Activated T-cell treated with anti-CD3 and anti-CD28 coated beads, Interleukin-2, amount 50 U/mL, for 4 hours (primary cell): ENCODE results near the gene CACNA1B. TPM values are rescaled to one million over a fixed set of nuclear protein-coding genes. Genes with fewer than 3 reads are reported as not detected.

Experiments used
- ATAC-seq, 2 donors: fragments of 200-7000 bp; cut with Tn5 transposase; one replicate each; pipeline ENCODE4 v1.10.0; 2021
- DNase-seq: peaks from one replicate; pipeline ENCODE4 v3.0.0-alpha.2; 2020
- H3K27me3 Mint-ChIP-seq: one replicate; pipeline ENCODE4 v1.8.0; 2021; ENCODE audit warnings: low read depth, mixed read lengths
- H3K36me3 Mint-ChIP-seq: one replicate; pipeline ENCODE4 v1.8.0; 2022; ENCODE audit warnings: mixed read lengths; ENCODE audit not compliant: insufficient read depth
- H3K4me1 Mint-ChIP-seq: one replicate; pipeline ENCODE4 v1.8.0; 2021; ENCODE audit warnings: low read depth, mixed read lengths
- H3K4me3 Mint-ChIP-seq: one replicate; pipeline ENCODE4 v1.8.0; 2021; ENCODE audit warnings: mild to moderate bottlenecking, moderate library complexity, mixed read lengths
- H3K9me3 Mint-ChIP-seq: one replicate; pipeline ENCODE4 v1.8.0; 2021; ENCODE audit warnings: mixed read lengths
- total RNA-seq, 3 donors: library from RNA; stranded (reverse); gene quantifications; one replicate each; pipeline ENCODE4 v1.2.1, GENCODE V29; 2021

CACNA1B gene
- total RNA-seq, 3 donors from 2014 or later, result 0.03 TPM; not detected in 2

DNA sequence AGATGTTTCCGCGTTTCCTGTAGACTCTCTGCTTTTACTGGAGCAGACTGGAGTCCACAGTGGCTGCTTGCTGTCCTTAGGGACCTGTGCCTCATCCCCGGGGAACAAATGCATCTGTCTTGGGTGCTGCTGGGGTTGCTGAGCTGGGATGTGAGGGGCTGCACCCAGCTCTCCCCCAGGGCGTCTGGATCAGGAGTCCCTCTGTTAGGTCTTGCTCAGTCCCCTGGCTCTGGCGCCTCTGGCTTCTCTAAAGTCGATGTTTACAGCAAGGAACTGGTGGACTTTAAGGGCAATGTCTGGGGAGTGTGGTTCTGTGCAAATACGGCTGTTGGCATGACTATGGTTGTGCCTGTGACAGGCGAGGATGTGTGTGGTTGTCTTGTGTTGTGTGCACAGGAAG, 91.4 kb downstream of the CACNA1B start:
- Mint-ChIP-seq H3K4me3 (no peak overlapping the region), H3K27me3 (peaks cover 23% of the 10 kb centered on the region), H3K36me3 (no peaks in the 10 kb centered on the region), H3K4me1 (no peaks in the 10 kb centered on the region), H3K9me3 (peaks cover 4% of the 10 kb centered on the region)
- no peak for ATAC-seq
- no peak for DNase-seq

- no peaks in the 10 kb centered on the region for H3K4me1 Mint-ChIP-seq
- H3K4me3 Mint-ChIP-seq, result no peak overlapping the region
- H3K9me3 Mint-ChIP-seq, result no peaks in the 10 kb centered on the region
- H3K27me3 Mint-ChIP-seq, result peaks cover 22% of the 10 kb centered on the region
- ATAC-seq, result no peak
- no peak for DNase-seq
- no peaks in the 10 kb centered on the region for H3K36me3 Mint-ChIP-seq
These were observed 92.1 kb downstream of the CACNA1B start for GRCh38 chr9:137969685-137970084.

DNA sequence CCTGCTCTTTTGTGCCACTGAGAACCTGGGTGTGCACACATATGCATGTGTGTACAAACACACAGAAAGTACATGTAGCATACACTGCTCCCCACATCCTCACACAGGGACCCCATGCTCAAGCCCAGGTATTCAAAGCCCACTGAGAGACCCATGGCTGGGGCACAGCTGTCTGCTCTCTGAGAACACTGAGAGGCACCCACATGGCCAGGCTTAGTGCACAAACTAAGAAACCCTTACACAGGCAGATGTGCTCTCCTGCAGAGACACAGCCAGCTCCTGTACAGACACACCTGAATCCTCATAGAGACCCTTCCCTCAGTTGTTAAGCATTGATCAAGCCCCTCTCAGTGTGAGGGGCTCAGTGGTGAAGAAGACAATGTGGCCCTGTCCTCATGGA, 92.5 kb downstream of the CACNA1B start:
- H3K9me3 Mint-ChIP-seq, result no peaks in the 10 kb centered on the region
- ATAC-seq, result no peak
- H3K4me3 Mint-ChIP-seq, result no peak overlapping the region
- no peaks in the 10 kb centered on the region for H3K36me3 Mint-ChIP-seq
- DNase-seq, result no peak
- no peaks in the 10 kb centered on the region for H3K4me1 Mint-ChIP-seq
- peaks cover 22% of the 10 kb centered on the region for H3K27me3 Mint-ChIP-seq

DNA sequence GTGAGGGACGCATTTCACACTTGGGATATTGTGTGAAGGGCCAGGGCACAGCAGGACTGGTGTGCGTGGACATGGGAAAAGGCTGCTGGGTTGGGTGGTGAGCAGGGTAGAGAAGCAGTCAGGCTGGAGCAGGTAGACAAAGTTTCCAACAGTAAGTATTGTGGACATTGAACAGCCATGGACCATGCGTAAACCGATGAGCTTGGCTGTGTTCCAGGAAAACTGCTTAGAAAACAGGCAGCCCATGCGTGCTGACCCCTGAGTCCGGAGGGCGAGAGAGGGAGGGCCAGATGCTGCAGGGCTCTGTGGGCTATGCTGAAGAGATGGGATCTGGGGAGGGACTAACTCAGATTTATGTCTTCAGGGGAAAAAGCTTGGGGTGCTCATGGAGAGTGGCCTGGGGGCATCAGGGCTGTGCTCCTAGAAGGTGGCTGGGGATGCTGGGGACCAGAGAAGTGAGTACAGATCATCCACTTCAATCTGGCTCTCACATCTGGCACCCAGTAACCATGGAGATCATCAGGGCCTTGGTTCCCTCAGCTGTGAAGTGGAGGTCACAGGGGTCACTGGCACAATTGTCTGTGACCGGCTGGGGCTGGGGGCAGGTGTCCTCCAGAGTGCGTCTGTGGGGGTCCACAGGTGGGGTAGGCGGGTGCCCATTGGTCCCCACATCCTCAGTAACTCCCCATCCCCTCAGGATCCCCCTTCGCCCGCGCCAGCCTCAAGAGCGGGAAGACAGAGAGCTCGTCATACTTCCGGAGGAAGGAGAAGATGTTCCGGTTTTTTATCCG, 93.3 kb downstream of the CACNA1B start:
- Mint-ChIP-seq H3K4me1 (no peaks in the 10 kb centered on the region), H3K36me3 (no peaks in the 10 kb centered on the region), H3K27me3 (peaks cover 22% of the 10 kb centered on the region), H3K9me3 (no peaks in the 10 kb centered on the region), H3K4me3 (no peak overlapping the region)
- ATAC-seq (no peak), DNase-seq (no peak)

DNA sequence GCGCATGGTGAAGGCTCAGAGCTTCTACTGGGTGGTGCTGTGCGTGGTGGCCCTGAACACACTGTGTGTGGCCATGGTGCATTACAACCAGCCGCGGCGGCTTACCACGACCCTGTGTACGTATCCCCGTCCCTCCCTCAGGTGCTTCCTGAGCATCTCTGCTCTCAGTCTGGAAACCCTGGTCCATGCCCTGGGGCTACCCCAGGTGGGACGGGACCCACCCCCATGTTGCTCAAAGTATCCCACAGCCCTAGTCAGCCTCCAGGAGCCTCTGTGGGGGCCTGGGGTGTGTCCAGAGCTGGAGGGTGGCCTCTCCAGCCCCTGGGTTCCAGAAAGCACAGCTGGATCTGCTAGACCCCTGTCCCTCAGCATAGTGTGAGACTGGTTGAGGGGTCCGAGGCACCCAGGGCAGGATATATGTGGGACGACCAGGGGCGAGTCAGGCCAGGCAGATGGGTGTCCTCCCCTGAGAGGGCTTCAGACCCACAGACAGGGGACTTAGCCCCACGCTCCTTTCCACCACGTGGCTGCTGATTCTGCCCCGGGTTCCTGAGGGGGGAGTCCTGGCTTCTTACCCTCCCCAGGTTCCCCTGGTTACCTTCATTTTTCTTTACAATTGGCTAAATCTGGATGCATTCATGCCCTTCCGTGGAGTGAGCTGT, 94.0 kb downstream of the CACNA1B start:
- no peaks in the 10 kb centered on the region for H3K4me1 Mint-ChIP-seq
- peaks cover 22% of the 10 kb centered on the region for H3K27me3 Mint-ChIP-seq
- H3K4me3 Mint-ChIP-seq, result no peak overlapping the region
- DNase-seq (no peak), ATAC-seq (no peak)
- H3K36me3 Mint-ChIP-seq, result no peaks in the 10 kb centered on the region
- H3K9me3 Mint-ChIP-seq, result no peaks in the 10 kb centered on the region

- no peak for DNase-seq
- no peak overlapping the region for H3K4me3 Mint-ChIP-seq
- ATAC-seq, result no peak
- no peaks in the 10 kb centered on the region for H3K4me1 Mint-ChIP-seq
- no peaks in the 10 kb centered on the region for H3K36me3 Mint-ChIP-seq
- H3K27me3 Mint-ChIP-seq, result peaks cover 20% of the 10 kb centered on the region
- no peaks in the 10 kb centered on the region for H3K9me3 Mint-ChIP-seq
These were observed 94.9 kb downstream of the CACNA1B start for GRCh38 chr9:137972355-137972987.

DNA sequence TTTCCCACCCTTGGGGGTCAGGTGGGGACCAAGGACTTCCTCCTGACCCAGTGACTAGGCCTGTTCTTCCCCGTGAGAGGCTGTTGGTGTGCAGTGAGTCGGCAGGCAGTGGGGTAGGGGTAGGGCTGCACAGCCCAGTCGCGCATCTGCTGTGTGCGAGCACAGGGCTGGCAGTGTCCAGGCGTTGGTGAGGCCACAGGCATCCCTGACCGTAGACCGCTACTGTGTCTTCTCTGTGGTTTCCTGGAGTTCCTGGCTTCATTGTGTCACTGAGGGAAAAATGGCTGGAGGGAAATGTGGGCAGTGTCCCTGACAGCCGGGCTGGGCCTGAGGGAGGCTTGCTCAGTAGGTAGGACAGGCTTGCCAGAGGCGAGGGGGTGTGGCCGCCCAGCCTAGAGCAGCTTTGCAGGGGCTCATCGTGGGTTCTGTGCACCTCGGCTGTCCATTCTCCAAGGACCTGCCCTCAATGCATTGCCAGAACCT, 95.4 kb downstream of the CACNA1B start:
- DNase-seq, result no peak
- H3K9me3 Mint-ChIP-seq, result no peaks in the 10 kb centered on the region

DNA sequence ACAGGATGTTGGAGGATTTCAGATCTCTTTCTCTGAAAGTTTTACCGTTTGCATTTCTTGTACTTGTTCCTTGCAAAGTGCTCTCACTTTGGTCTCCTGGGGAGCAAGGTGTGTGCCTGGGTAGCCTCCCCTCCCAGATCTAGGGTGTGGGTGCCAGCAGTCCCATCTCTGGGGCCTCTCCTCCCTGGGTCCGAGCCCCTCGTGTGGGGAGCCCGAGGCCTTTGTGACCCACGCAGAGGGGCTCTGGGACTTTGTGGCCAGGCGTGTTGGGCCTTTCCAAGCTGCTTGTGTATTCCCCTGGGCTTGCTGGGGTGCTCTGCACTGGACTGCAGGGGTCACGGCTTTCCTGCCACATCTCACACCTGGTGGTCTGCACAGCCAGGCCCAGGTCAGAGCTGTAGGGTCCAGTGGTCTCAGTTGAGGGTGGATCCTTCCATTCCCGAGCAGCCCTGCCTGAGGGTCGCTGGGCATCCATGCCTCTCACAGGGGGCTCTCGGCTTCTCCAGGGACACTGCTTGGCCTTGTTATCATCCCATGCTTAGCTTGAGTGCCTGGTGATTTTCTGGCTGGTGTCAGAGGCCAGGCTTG, 96.3 kb downstream of the CACNA1B start:
- H3K4me1 Mint-ChIP-seq, result no peaks in the 10 kb centered on the region
- no peaks in the 10 kb centered on the region for H3K36me3 Mint-ChIP-seq
- no peak overlapping the region for H3K4me3 Mint-ChIP-seq
- H3K9me3 Mint-ChIP-seq, result no peaks in the 10 kb centered on the region
- ATAC-seq (no peak), DNase-seq (no peak)
- peaks cover 20% of the 10 kb centered on the region for H3K27me3 Mint-ChIP-seq

More for the DNA sequence above, 95.4 kb downstream of the CACNA1B start:
- no peak for ATAC-seq
- Mint-ChIP-seq H3K4me1 (no peaks in the 10 kb centered on the region), H3K4me3 (no peak overlapping the region), H3K36me3 (no peaks in the 10 kb centered on the region), H3K27me3 (peaks cover 20% of the 10 kb centered on the region)

DNA sequence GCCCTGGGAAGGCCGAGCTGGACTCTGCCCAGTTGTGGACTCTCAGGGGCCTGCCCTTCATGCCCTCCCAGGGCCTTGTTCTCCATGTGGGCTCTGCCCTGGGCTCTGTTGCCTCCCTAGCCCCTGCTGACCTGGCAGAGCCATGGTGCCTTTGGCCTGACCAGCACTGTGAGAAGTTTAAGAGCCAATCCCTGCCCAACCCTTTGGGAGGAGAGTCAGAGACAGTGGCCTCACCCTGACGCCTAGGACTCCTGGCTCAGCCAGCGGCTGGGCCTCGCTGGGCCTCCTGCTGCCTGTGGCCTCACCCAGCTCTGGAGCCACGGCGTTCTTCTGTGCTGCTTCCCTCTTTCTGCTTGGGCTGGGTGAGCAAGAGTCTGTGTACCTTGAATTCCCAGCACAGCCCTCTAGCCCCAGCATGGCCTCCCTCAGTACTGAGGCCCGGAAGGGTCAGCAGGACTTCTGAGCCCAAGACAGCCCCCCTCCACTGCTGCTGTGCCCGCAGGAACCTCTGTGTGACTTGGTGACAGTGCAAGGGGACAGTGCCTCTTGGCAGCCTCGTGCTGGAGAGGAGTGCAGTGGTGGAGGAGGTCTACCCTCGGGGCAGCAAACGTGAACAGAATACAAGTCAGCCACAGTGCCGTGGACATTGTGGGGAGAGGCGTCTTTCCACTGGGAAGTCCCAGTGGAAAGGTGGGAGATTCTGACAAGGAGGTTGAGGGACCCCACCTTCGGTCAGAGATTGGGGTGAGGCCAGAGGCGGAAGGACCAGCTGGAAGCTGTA, 97.4 kb downstream of the CACNA1B start:
- Mint-ChIP-seq H3K36me3 (no peaks in the 10 kb centered on the region), H3K9me3 (no peaks in the 10 kb centered on the region), H3K4me3 (no peak overlapping the region), H3K27me3 (peaks cover 15% of the 10 kb centered on the region), H3K4me1 (no peaks in the 10 kb centered on the region)
- DNase-seq (no peak), ATAC-seq (no peak)

DNA sequence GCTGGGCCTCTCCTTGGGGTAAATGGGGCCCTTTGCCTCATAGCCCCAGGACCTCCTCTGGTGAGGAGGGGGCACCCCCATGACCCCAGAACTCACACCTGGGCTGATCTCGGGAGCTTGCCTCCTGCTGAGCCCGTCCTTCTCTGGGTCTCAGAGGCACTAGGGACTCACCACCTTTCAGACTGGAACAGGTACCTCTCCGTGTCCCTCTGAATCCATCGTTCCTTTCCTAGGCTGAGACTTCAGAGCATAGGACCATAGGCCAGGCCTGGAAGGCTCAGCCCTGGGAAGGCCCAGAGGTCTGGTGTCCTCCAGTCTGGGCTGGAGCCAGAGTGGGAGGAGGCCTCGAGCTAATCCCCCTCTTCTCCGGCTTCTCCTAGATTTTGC, 97.9 kb downstream of the CACNA1B start:
- H3K4me1 Mint-ChIP-seq, result no peaks in the 10 kb centered on the region
- H3K27me3 Mint-ChIP-seq, result peaks cover 12% of the 10 kb centered on the region
- ATAC-seq (no peak), DNase-seq (no peak)
- H3K9me3 Mint-ChIP-seq, result no peaks in the 10 kb centered on the region
- H3K36me3 Mint-ChIP-seq, result no peaks in the 10 kb centered on the region
- no peak overlapping the region for H3K4me3 Mint-ChIP-seq

- DNase-seq (no peak), ATAC-seq (no peak)
- H3K4me1 Mint-ChIP-seq, result no peaks in the 10 kb centered on the region
- no peak overlapping the region for H3K4me3 Mint-ChIP-seq
- H3K9me3 Mint-ChIP-seq, result no peaks in the 10 kb centered on the region
- H3K27me3 Mint-ChIP-seq, result peaks cover 7% of the 10 kb centered on the region
- H3K36me3 Mint-ChIP-seq, result no peaks in the 10 kb centered on the region
These were observed 98.5 kb downstream of the CACNA1B start for GRCh38 chr9:137975936-137976565.

GRCh38 chr9:137977571-137978261, 100.1 kb downstream of the CACNA1B start:
- H3K27me3 Mint-ChIP-seq, result peaks cover under 1% of the 10 kb centered on the region
- ATAC-seq, result no peak
- no peaks in the 10 kb centered on the region for H3K9me3 Mint-ChIP-seq
- H3K36me3 Mint-ChIP-seq, result no peaks in the 10 kb centered on the region
- no peak overlapping the region for H3K4me3 Mint-ChIP-seq
- DNase-seq, result no peak
- H3K4me1 Mint-ChIP-seq, result no peaks in the 10 kb centered on the region

- no peak overlapping the region for H3K4me3 Mint-ChIP-seq
- no peak for ATAC-seq
These were observed 100.7 kb downstream of the CACNA1B start for GRCh38 chr9:137978262-137978714.

More at GRCh38 chr9:137978262-137978714, 100.7 kb downstream of the CACNA1B start:
- DNase-seq, result no peak
- Mint-ChIP-seq H3K9me3 (no peaks in the 10 kb centered on the region), H3K27me3 (peaks cover 4% of the 10 kb centered on the region), H3K4me1 (no peaks in the 10 kb centered on the region), H3K36me3 (no peaks in the 10 kb centered on the region)
